GM12892 (cell line): Measurements from ENCODE around the gene SNORC.

Experiments used
- POLR2A ChIP-seq: IDR thresholded peaks from 2 replicates; pipeline ENCODE4 v1.6.1; 2011; ENCODE audit warnings: low read depth, low read length, control low read depth
- POLR2AphosphoS5 ChIP-seq: IDR thresholded peaks from 2 replicates; pipeline ENCODE4 v1.6.1; 2011; ENCODE audit warnings: low read depth, low read length, control low read depth

DNA sequence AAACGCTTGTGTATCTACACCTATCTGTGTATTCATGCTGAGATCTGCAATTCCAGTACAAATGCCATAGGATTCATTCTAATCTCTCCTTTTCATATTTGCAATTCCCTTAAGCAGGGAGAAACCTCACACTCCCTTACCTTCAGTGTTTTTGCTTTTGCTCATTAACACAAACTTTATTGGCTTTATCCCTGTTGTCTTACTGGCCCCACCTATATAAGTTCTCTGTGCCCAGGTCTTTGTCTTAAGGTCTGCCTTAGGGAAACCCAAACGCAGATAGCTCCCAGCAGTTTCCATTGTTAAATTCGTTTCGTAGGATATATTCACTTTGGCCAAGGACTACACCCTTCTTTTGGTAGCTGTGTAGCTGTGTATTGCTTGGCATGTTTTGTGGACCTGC, 4.0 kb upstream of the SNORC start:
- no peak for TF ChIP-seq POLR2A
- no peak for TF ChIP-seq POLR2AphosphoS5
